MM.1S (cell line): ENCODE measurements around the gene TNFAIP3.

Experiments used
- EZH2 ChIP-seq: fragments of 300-600 bp; sonication (generic); optimal IDR thresholded peaks from 2 replicates; pipeline ENCODE3; 2017; ENCODE audit warnings: low read depth, mild to moderate bottlenecking, antibody characterized with exemption, low read length, mixed read lengths
- TF ChIP-seq, protein P1 (sequence below): fragments of 300-600 bp; sonication (generic); IDR thresholded peaks from 2 replicates; pipeline ENCODE4 v1.5.1; 2016; ENCODE audit warnings: antibody characterized with exemption, low read length, mixed read lengths

- TF ChIP-seq, protein P1, sequence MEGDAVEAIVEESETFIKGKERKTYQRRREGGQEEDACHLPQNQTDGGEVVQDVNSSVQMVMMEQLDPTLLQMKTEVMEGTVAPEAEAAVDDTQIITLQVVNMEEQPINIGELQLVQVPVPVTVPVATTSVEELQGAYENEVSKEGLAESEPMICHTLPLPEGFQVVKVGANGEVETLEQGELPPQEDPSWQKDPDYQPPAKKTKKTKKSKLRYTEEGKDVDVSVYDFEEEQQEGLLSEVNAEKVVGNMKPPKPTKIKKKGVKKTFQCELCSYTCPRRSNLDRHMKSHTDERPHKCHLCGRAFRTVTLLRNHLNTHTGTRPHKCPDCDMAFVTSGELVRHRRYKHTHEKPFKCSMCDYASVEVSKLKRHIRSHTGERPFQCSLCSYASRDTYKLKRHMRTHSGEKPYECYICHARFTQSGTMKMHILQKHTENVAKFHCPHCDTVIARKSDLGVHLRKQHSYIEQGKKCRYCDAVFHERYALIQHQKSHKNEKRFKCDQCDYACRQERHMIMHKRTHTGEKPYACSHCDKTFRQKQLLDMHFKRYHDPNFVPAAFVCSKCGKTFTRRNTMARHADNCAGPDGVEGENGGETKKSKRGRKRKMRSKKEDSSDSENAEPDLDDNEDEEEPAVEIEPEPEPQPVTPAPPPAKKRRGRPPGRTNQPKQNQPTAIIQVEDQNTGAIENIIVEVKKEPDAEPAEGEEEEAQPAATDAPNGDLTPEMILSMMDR = no peak
- no peak for TF ChIP-seq EZH2
Measured at GRCh38 chr6:137879299-137879698, 12.2 kb downstream of the TNFAIP3 start.
